ENCODE measurements around the gene PRPS1. TPM values are rescaled to one million over a fixed set of nuclear protein-coding genes. Genes with fewer than 3 reads are reported as not detected.

PRPS1 gene
- total RNA-seq, 1 donor from 2014 or later, result 25.6 TPM

GRCh38 chrX:107630031-107630689 is 1.9 kb downstream of the PRPS1 start:
- DNase-seq, result no peak
- TF ChIP-seq, protein P1, sequence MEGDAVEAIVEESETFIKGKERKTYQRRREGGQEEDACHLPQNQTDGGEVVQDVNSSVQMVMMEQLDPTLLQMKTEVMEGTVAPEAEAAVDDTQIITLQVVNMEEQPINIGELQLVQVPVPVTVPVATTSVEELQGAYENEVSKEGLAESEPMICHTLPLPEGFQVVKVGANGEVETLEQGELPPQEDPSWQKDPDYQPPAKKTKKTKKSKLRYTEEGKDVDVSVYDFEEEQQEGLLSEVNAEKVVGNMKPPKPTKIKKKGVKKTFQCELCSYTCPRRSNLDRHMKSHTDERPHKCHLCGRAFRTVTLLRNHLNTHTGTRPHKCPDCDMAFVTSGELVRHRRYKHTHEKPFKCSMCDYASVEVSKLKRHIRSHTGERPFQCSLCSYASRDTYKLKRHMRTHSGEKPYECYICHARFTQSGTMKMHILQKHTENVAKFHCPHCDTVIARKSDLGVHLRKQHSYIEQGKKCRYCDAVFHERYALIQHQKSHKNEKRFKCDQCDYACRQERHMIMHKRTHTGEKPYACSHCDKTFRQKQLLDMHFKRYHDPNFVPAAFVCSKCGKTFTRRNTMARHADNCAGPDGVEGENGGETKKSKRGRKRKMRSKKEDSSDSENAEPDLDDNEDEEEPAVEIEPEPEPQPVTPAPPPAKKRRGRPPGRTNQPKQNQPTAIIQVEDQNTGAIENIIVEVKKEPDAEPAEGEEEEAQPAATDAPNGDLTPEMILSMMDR (IDR thresholded peaks at IDR 0.05), result no peak
- no peaks in the 10 kb centered on the region for H3K36me3 ChIP-seq
- no peaks in the 10 kb centered on the region for H3K27me3 ChIP-seq
- no peak overlapping the region for H3K4me3 ChIP-seq
- H3K9me3 ChIP-seq, result no peaks in the 10 kb centered on the region
- ATAC-seq, result no peak
- H3K27ac ChIP-seq, result no peak overlapping the region
- peaks cover 7% of the 10 kb centered on the region for H3K4me1 ChIP-seq
- intact Hi-C loops (cut with DNase I), result no loop called here

DNA sequence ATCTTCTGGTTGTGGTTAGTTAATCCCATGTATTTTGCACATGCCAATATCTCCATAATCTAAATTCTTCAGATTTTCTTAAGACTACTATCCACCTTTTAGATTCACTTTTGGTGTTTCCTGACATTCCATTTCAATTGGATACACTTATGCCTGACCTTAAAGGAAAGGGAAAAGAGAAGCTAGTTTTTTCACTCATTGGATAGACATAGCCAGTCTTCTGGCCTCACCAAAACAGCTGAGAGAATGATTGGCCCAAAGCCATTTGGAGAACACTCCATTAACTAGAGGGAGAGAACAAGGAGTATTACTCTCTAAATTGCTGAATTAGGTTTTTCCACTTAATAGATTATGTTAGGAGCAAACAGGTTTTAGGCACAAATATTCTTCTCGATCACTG is 4.0 kb downstream of the PRPS1 start:
- H3K27me3 ChIP-seq, result no peaks in the 10 kb centered on the region
- TF ChIP-seq, protein P1 (IDR thresholded peaks at IDR 0.05), result no peak
- no peaks in the 10 kb centered on the region for H3K9me3 ChIP-seq
- ATAC-seq (no peak), DNase-seq (no peak)
- no peaks in the 10 kb centered on the region for H3K36me3 ChIP-seq
- intact Hi-C loops (cut with DNase I), result no loop called here
- H3K27ac ChIP-seq, result no peak overlapping the region
- peaks cover 7% of the 10 kb centered on the region for H3K4me1 ChIP-seq
- no peak overlapping the region for H3K4me3 ChIP-seq

DNA sequence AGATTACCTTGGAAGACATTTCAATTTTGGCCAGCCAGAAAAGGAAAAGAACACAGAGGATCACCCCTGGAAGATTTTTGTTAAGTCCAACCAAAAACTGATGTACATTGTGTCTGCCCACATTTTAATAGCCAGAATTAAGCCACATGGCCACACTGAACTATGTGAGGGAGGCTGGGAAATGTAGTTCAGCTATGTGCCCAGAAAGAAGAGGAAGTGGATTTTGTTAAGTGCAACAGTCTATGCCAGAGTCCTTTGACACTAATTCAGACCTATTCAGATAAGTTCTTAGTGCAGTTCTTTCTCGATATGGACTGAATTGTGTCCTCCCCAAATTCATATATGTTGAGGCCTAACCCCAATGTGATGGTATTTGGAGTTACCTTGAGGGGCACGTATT is 18.4 kb downstream of the PRPS1 start:
- ATAC-seq (no peak), DNase-seq (no peak)
- Histone ChIP-seq H3K27ac (no peak overlapping the region), H3K36me3 (peaks cover 12% of the 10 kb centered on the region), H3K27me3 (no peaks in the 10 kb centered on the region), H3K4me3 (no peak overlapping the region), H3K9me3 (no peaks in the 10 kb centered on the region), H3K4me1 (no peaks in the 10 kb centered on the region)
- intact Hi-C loops (cut with DNase I), result no loop called here
- TF ChIP-seq, protein P1 (IDR thresholded peaks at IDR 0.05), result no peak

- TF ChIP-seq, protein P1 (IDR thresholded peaks at IDR 0.05), result no peak
- Histone ChIP-seq H3K27ac (no peak overlapping the region), H3K36me3 (peaks cover 12% of the 10 kb centered on the region), H3K4me3 (no peak overlapping the region), H3K4me1 (no peaks in the 10 kb centered on the region), H3K9me3 (no peaks in the 10 kb centered on the region), H3K27me3 (no peaks in the 10 kb centered on the region)
- ATAC-seq, result no peak
- intact Hi-C loops (cut with DNase I), result no loop called here
- DNase-seq, result no peak
These were observed 20.0 kb downstream of the PRPS1 start for GRCh38 chrX:107648332-107648731.

DNA sequence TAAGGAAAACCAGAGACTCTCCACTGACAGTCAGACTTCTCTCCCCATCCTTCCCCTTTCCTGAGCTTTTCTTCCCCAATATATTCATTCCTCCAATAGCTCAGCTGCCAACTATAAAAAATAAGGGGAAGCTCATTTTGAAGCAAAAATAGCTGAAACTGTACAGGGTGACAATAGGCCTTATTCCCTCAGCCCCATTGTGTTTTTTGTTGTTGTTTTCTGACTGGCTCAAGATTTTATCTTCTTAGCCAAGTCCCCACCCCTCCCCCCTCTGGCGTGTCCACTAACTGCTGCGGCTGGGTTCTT is 26.2 kb downstream of the PRPS1 start:
- no peak overlapping the region for H3K4me3 ChIP-seq
- H3K9me3 ChIP-seq, result no peaks in the 10 kb centered on the region
- intact Hi-C loops (cut with DNase I), result loop anchor here (10.0 kb wide), 1 partner anchor 110 kb away; no protein-coding TSS in a partner anchor
- no peaks in the 10 kb centered on the region for H3K27me3 ChIP-seq
- ATAC-seq, result no peak
- H3K4me1 ChIP-seq, result no peaks in the 10 kb centered on the region
- no peak overlapping the region for H3K27ac ChIP-seq
- TF ChIP-seq, protein P1 (IDR thresholded peaks at IDR 0.05), result no peak
- no peak for DNase-seq
- peaks cover 4% of the 10 kb centered on the region for H3K36me3 ChIP-seq
